ENCODE results near the gene ST14.

DNA sequence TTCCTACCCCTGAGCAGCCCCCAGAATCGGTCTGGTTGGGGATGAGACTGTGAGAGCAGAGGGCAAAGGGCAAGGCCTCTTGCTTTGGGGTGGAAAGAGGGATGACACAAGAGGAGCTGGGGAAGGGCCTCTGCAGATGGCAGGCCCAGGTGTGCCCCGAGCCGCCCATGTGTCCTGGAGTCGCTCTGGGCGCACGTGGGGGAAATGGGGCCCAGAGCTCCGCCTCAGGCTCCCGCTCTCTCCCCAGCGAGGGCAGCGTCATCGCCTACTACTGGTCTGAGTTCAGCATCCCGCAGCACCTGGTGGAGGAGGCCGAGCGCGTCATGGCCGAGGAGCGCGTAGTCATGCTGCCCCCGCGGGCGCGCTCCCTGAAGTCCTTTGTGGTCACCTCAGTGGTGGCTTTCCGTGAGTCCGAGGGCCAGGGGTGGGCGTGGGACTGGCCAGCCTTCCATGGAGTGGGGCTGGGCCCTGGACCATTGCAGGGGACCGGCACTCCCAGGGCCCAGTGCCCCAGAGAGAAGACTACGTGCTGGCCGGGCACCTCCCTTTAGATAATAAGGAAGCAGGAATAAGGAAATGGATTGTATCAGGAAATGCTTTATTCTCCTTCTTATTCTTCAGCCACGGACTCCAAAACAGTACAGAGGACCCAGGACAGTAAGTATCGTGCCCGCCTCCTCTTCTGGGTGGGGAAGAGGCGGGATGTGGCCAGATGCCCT is 30.1 kb downstream of the ST14 start:
- TF ChIP-seq, protein P1, sequence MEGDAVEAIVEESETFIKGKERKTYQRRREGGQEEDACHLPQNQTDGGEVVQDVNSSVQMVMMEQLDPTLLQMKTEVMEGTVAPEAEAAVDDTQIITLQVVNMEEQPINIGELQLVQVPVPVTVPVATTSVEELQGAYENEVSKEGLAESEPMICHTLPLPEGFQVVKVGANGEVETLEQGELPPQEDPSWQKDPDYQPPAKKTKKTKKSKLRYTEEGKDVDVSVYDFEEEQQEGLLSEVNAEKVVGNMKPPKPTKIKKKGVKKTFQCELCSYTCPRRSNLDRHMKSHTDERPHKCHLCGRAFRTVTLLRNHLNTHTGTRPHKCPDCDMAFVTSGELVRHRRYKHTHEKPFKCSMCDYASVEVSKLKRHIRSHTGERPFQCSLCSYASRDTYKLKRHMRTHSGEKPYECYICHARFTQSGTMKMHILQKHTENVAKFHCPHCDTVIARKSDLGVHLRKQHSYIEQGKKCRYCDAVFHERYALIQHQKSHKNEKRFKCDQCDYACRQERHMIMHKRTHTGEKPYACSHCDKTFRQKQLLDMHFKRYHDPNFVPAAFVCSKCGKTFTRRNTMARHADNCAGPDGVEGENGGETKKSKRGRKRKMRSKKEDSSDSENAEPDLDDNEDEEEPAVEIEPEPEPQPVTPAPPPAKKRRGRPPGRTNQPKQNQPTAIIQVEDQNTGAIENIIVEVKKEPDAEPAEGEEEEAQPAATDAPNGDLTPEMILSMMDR (IDR thresholded peaks at IDR 0.05): no peak
- TF ChIP-seq, protein P2, sequence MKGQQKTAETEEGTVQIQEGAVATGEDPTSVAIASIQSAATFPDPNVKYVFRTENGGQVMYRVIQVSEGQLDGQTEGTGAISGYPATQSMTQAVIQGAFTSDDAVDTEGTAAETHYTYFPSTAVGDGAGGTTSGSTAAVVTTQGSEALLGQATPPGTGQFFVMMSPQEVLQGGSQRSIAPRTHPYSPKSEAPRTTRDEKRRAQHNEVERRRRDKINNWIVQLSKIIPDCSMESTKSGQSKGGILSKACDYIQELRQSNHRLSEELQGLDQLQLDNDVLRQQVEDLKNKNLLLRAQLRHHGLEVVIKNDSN (CRISPR knock-in tag; IDR thresholded peaks at IDR 0.05): no peak
- TF ChIP-seq, protein P3, sequence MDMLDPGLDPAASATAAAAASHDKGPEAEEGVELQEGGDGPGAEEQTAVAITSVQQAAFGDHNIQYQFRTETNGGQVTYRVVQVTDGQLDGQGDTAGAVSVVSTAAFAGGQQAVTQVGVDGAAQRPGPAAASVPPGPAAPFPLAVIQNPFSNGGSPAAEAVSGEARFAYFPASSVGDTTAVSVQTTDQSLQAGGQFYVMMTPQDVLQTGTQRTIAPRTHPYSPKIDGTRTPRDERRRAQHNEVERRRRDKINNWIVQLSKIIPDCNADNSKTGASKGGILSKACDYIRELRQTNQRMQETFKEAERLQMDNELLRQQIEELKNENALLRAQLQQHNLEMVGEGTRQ (CRISPR knock-in tag; IDR thresholded peaks at IDR 0.05): no peak
- TF ChIP-seq ETV6 (CRISPR knock-in tag; IDR thresholded peaks at IDR 0.05) (no peak), TP53 (CRISPR knock-in tag; IDR thresholded peaks at IDR 0.05) (no peak), GRHL2 (CRISPR knock-in tag; IDR thresholded peaks at IDR 0.05; ENCODE audit: insufficient replicate concordance, severe bottlenecking) (no peak), ELF4 (CRISPR knock-in tag; IDR thresholded peaks at IDR 0.05; ENCODE audit: low read depth) (no peak), GABPB1 (CRISPR knock-in tag; IDR thresholded peaks at IDR 0.05) (no peak), FOXJ3 (CRISPR knock-in tag; IDR thresholded peaks at IDR 0.05; ENCODE audit: borderline replicate concordance) (no peak), RORB (CRISPR knock-in tag; IDR thresholded peaks at IDR 0.05) (no peak)
- TF ChIP-seq, protein P4, sequence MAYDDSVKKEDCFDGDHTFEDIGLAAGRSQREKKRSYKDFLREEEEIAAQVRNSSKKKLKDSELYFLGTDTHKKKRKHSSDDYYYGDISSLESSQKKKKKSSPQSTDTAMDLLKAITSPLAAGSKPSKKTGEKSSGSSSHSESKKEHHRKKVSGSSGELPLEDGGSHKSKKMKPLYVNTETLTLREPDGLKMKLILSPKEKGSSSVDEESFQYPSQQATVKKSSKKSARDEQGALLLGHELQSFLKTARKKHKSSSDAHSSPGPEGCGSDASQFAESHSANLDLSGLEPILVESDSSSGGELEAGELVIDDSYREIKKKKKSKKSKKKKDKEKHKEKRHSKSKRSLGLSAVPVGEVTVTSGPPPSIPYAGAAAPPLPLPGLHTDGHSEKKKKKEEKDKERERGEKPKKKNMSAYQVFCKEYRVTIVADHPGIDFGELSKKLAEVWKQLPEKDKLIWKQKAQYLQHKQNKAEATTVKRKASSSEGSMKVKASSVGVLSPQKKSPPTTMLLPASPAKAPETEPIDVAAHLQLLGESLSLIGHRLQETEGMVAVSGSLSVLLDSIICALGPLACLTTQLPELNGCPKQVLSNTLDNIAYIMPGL (CRISPR knock-in tag; IDR thresholded peaks at IDR 0.05): no peak
- TF ChIP-seq, protein P5, sequence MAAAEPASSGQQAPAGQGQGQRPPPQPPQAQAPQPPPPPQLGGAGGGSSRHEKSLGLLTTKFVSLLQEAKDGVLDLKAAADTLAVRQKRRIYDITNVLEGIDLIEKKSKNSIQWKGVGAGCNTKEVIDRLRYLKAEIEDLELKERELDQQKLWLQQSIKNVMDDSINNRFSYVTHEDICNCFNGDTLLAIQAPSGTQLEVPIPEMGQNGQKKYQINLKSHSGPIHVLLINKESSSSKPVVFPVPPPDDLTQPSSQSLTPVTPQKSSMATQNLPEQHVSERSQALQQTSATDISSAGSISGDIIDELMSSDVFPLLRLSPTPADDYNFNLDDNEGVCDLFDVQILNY (CRISPR knock-in tag; IDR thresholded peaks at IDR 0.05): no peak
- TF ChIP-seq, protein P6, sequence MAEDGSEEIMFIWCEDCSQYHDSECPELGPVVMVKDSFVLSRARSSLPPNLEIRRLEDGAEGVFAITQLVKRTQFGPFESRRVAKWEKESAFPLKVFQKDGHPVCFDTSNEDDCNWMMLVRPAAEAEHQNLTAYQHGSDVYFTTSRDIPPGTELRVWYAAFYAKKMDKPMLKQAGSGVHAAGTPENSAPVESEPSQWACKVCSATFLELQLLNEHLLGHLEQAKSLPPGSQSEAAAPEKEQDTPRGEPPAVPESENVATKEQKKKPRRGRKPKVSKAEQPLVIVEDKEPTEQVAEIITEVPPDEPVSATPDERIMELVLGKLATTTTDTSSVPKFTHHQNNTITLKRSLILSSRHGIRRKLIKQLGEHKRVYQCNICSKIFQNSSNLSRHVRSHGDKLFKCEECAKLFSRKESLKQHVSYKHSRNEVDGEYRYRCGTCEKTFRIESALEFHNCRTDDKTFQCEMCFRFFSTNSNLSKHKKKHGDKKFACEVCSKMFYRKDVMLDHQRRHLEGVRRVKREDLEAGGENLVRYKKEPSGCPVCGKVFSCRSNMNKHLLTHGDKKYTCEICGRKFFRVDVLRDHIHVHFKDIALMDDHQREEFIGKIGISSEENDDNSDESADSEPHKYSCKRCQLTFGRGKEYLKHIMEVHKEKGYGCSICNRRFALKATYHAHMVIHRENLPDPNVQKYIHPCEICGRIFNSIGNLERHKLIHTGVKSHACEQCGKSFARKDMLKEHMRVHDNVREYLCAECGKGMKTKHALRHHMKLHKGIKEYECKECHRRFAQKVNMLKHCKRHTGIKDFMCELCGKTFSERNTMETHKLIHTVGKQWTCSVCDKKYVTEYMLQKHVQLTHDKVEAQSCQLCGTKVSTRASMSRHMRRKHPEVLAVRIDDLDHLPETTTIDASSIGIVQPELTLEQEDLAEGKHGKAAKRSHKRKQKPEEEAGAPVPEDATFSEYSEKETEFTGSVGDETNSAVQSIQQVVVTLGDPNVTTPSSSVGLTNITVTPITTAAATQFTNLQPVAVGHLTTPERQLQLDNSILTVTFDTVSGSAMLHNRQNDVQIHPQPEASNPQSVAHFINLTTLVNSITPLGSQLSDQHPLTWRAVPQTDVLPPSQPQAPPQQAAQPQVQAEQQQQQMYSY (CRISPR knock-in tag; IDR thresholded peaks at IDR 0.05): no peak
- TF ChIP-seq, protein P7, sequence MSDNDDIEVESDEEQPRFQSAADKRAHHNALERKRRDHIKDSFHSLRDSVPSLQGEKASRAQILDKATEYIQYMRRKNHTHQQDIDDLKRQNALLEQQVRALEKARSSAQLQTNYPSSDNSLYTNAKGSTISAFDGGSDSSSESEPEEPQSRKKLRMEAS (CRISPR knock-in tag; IDR thresholded peaks at IDR 0.05): no peak
